22Rv1 (cell line): ENCODE measurements around the gene DSC1.

Experiments
- H3K27ac ChIP-seq: fragments of 450-650 bp; 2 replicates; pipeline ENCODE4 v1.5.1; 2017
- ZFX ChIP-seq: fragments of 450-650 bp; IDR thresholded peaks from 2 replicates; pipeline ENCODE4 v1.6.1; 2017; ENCODE audit warnings: antibody characterized with exemption, borderline replicate concordance
- TF ChIP-seq, protein P1 (sequence below): fragments of 450-650 bp; IDR thresholded peaks from 2 replicates; pipeline ENCODE4 v1.5.1; 2017; ENCODE audit warnings: mild to moderate bottlenecking

The DSC1 gene

DNA sequence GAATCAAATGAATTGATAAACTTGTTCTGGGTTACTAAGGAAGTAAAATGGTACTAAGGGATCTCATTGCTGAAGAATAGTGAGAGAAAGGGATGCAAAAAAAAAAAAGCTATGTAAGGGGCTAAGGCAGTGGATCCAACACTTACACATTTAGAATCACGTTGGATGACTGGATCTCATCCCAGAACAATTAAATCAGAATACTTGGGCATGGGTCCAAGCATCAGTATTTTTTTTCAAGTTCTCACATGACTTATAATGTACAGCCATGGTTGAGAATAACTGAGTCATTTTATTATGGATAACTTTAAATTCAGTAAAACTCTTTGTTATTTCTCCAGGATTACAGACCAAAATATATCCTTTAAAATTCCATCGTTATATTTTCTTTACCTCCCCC lies 8.5 kb downstream of the DSC1 start:
- no peak for TF ChIP-seq ZFX
- TF ChIP-seq, protein P1, sequence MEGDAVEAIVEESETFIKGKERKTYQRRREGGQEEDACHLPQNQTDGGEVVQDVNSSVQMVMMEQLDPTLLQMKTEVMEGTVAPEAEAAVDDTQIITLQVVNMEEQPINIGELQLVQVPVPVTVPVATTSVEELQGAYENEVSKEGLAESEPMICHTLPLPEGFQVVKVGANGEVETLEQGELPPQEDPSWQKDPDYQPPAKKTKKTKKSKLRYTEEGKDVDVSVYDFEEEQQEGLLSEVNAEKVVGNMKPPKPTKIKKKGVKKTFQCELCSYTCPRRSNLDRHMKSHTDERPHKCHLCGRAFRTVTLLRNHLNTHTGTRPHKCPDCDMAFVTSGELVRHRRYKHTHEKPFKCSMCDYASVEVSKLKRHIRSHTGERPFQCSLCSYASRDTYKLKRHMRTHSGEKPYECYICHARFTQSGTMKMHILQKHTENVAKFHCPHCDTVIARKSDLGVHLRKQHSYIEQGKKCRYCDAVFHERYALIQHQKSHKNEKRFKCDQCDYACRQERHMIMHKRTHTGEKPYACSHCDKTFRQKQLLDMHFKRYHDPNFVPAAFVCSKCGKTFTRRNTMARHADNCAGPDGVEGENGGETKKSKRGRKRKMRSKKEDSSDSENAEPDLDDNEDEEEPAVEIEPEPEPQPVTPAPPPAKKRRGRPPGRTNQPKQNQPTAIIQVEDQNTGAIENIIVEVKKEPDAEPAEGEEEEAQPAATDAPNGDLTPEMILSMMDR = no peak

GRCh38 chr18:31149351-31149750 lies 13.3 kb downstream of the DSC1 start:
- H3K27ac ChIP-seq = no peak overlapping the region
- TF ChIP-seq, protein P1 = no peak

More for the DNA sequence above, 8.5 kb downstream of the DSC1 start:
- no peak overlapping the region for H3K27ac ChIP-seq

DNA sequence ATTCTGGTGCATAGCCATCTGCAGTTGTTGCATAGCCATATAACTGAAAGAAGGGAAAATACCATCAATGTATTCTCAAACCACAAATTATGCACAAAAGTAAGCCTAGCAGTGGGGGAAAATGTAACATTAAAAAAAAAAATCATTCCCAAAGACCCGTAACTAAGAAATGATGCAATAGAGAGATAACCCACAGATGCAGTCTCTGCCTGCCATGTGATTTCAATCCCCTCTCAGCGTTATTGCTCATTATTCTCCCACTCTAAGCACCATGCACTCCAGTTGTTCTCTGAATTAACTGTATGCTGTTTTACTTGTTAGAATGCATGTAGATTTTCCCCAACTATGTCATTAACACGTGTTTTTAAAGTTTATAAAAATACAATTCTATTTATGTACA lies 14.1 kb downstream of the DSC1 start:
- no peak overlapping the region for H3K27ac ChIP-seq
- TF ChIP-seq, protein P1 = no peak
- TF ChIP-seq ZFX = no peak

DNA sequence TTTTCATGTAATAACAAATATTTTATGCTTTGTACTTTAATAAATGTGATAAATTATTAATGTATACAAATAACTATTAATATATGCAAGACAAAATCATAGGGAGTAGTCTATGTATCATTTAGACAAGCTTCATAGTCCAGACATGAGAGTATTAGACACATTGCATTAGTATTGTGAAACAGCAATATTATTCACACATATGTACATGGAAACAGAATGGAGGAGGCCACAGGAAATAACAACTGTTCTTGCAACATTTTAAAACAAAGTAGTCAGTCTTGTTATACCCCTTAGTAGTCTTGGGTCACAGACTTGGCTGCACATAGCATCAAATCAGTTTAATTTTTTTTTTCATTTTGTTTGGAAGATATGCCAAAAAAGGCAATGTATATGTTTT lies 15.8 kb downstream of the DSC1 start:
- no peak overlapping the region for H3K27ac ChIP-seq
- TF ChIP-seq, protein P1 = no peak
- no peak for TF ChIP-seq ZFX

GRCh38 chr18:31143025-31143424 lies 19.6 kb downstream of the DSC1 start:
- TF ChIP-seq, protein P1 = no peak
- no peak for TF ChIP-seq ZFX
- peak overlapping the region; percentile 70 for H3K27ac ChIP-seq

DNA sequence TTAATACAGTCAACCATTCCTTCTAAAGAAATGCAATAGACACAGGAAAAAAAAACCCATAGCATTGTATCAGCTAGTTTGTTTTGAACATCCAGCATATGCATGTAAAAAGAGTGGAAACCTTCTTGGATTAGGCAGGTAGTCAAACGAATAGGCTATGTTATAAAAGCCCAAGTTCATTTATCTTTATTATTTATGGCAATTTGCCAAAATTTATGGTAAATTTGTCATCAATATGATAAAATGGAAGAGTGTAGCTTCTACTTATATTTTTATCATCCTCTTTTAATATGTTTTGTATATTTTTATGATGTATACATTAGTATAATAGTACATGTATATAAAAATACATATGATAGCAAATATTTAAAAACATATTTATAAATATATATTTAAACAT lies 23.9 kb downstream of the DSC1 start:
- no peak for TF ChIP-seq ZFX
- TF ChIP-seq, protein P1 = no peak
- no peak overlapping the region for H3K27ac ChIP-seq

DNA sequence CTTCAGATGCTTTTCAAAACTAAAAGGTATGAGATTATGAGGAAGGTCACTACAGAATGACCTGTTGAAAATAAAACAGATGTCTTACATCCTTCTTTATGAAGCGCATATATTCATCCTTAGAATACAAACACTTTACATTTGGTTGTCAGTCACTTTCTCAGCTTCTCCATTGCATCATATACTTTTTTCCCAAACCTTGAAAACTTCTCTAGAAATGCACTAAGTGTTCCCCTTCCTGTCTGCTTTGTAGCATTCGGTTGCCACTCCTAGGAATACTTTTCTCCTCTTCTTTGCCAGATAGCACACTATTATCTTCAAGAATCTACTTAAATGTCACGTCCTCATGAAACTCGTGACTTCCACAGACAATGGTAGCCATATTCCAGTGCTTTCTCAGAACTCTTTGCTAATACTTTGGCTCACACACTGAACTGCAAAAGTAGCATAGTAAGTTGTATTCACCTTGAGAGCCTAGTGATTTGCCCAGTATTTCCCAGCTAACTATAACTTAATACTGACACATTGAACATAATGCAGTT lies 27.6 kb downstream of the DSC1 start:
- TF ChIP-seq, protein P1 = no peak
- no peak for TF ChIP-seq ZFX
- no peak overlapping the region for H3K27ac ChIP-seq
